Brain microvascular endothelial cell (primary cell): Measurements from ENCODE around the gene KCND3.

Source experiments
- DNase-seq: peaks from one replicate; pipeline ENCODE4 v3.0.0-alpha.2; 2020
- H3K27ac ChIP-seq: fragments of 250-450 bp; sonication (Bioruptor Pico); 2 replicates; pipeline ENCODE4 v1.5.1; 2020; ENCODE audit warnings: mild to moderate bottlenecking, moderate library complexity
- H3K27me3 ChIP-seq: fragments of 250-450 bp; sonication (Bioruptor Pico); replicated peaks from 2 replicates; pipeline ENCODE4 v1.5.1; 2020; ENCODE audit warnings: mild to moderate bottlenecking
- H3K36me3 ChIP-seq: fragments of 250-450 bp; sonication (Bioruptor Pico); replicated peaks from 2 replicates; pipeline ENCODE4 v1.5.1; 2020; ENCODE audit warnings: mild to moderate bottlenecking
- H3K4me3 ChIP-seq: 2 replicates; pipeline ENCODE4 v1.5.1; 2011; ENCODE audit warnings: low read depth, mild to moderate bottlenecking, control low read depth, low read length, moderate library complexity
- CTCF ChIP-seq: IDR thresholded peaks from 2 replicates; pipeline ENCODE4 v1.5.1; 2011; ENCODE audit warnings: low read depth, mild to moderate bottlenecking, moderate library complexity, low read length, control low read depth, inconsistent platforms; ENCODE audit errors: missing control alignments
- in situ Hi-C: cut with HindIII; loops from 2 replicates; pipeline ENCODE4 v1.10.0; 2017; ENCODE audit warnings: low sequenced_read_pairs, low pct_ligation_motif_present

KCND3 gene

GRCh38 chr1:111882986-111883560 is 106.4 kb downstream of the KCND3 start:
- no peak for TF ChIP-seq CTCF
- Histone ChIP-seq H3K27ac (no peak overlapping the region), H3K4me3 (no peak overlapping the region), H3K36me3 (no peaks in the 10 kb centered on the region), H3K27me3 (peaks cover 3% of the 10 kb centered on the region)
- in situ Hi-C loops: no loop called here
- no peak for DNase-seq

- TF ChIP-seq CTCF: no peak
- H3K27ac ChIP-seq: no peak overlapping the region
- no peak for DNase-seq
- in situ Hi-C loops: no loop called here
- no peaks in the 10 kb centered on the region for H3K36me3 ChIP-seq
- peaks cover 3% of the 10 kb centered on the region for H3K27me3 ChIP-seq
- no peak overlapping the region for H3K4me3 ChIP-seq
Observed at GRCh38 chr1:111882559-111882958, 106.9 kb downstream of the KCND3 start.

GRCh38 chr1:111880881-111881837 is 108.3 kb downstream of the KCND3 start:
- in situ Hi-C loops: no loop called here
- no peak overlapping the region for H3K27ac ChIP-seq
- H3K4me3 ChIP-seq: no peak overlapping the region
- H3K36me3 ChIP-seq: no peaks in the 10 kb centered on the region
- no peak for DNase-seq
- peaks cover 3% of the 10 kb centered on the region for H3K27me3 ChIP-seq
- TF ChIP-seq CTCF: no peak

- in situ Hi-C loops: no loop called here
- Histone ChIP-seq H3K27me3 (peaks cover 3% of the 10 kb centered on the region), H3K27ac (no peak overlapping the region), H3K4me3 (no peak overlapping the region), H3K36me3 (no peaks in the 10 kb centered on the region)
- no peak for TF ChIP-seq CTCF
- DNase-seq: no peak
Observed at GRCh38 chr1:111879081-111879480, 110.4 kb downstream of the KCND3 start.

GRCh38 chr1:111878649-111879048 is 110.8 kb downstream of the KCND3 start:
- TF ChIP-seq CTCF: no peak
- DNase-seq: no peak
- no peak overlapping the region for H3K27ac ChIP-seq
- peaks cover 3% of the 10 kb centered on the region for H3K27me3 ChIP-seq
- no peaks in the 10 kb centered on the region for H3K36me3 ChIP-seq
- no peak overlapping the region for H3K4me3 ChIP-seq
- in situ Hi-C loops: no loop called here
